GM23248 (cell line): ENCODE results near the gene SMG5. TPM values are rescaled to one million over a fixed set of nuclear protein-coding genes. Genes with fewer than 3 reads are reported as not detected.

ENCODE experiments used
- DNase-seq: peaks from one replicate; pipeline ENCODE4 v3.0.0-alpha.2; 2015
- H2AFZ ChIP-seq: fragments of 200-600 bp; sonication (generic); 2 replicates; pipeline ENCODE4 v1.6.1; 2016; ENCODE audit warnings: antibody characterized with exemption
- H3F3A ChIP-seq: fragments of 200-600 bp; sonication (generic); 2 replicates; pipeline ENCODE4 v1.6.1; 2016; ENCODE audit warnings: mild to moderate bottlenecking, antibody characterized with exemption, mixed run types; ENCODE audit not compliant: insufficient read depth
- H3K27ac ChIP-seq: fragments of 200-600 bp; sonication (generic); 2 replicates; pipeline ENCODE4 v1.5.1; 2016; ENCODE audit warnings: mild to moderate bottlenecking
- H3K27me3 ChIP-seq: fragments of 200-600 bp; sonication (generic); replicated peaks from 2 replicates; pipeline ENCODE4 v1.6.1; 2016; ENCODE audit warnings: mild to moderate bottlenecking; ENCODE audit not compliant: insufficient read depth
- H3K36me3 ChIP-seq: fragments of 200-600 bp; sonication (generic); 2 replicates; pipeline ENCODE4 v1.6.1; 2016; ENCODE audit warnings: low read depth, mild to moderate bottlenecking
- H3K4me1 ChIP-seq: fragments of 200-600 bp; sonication (generic); 2 replicates; pipeline ENCODE4 v1.6.1; 2016; ENCODE audit warnings: mild to moderate bottlenecking; ENCODE audit not compliant: insufficient read depth
- H3K4me2 ChIP-seq: fragments of 200-600 bp; sonication (generic); one replicate; pipeline ENCODE4 v1.6.1; 2016; ENCODE audit warnings: mild to moderate bottlenecking; ENCODE audit not compliant: unreplicated experiment
- H3K4me3 ChIP-seq: fragments of 200-600 bp; sonication (generic); 2 replicates; pipeline ENCODE4 v1.5.1; 2016; ENCODE audit warnings: mild to moderate bottlenecking
- H3K79me2 ChIP-seq: fragments of 200-600 bp; sonication (generic); 2 replicates; pipeline ENCODE4 v1.6.1; 2016; ENCODE audit warnings: mild to moderate bottlenecking; ENCODE audit not compliant: insufficient read depth
- H3K9ac ChIP-seq: fragments of 200-600 bp; sonication (generic); 2 replicates; pipeline ENCODE4 v1.6.1; 2016; ENCODE audit warnings: mild to moderate bottlenecking
- H3K9me2 ChIP-seq: fragments of 200-600 bp; sonication (generic); 2 replicates; pipeline ENCODE4 v1.6.1; 2016; ENCODE audit warnings: mixed run types, mild to moderate bottlenecking, moderate library complexity; ENCODE audit not compliant: insufficient read depth
- H3K9me3 ChIP-seq: fragments of 200-600 bp; sonication (generic); one replicate; pipeline ENCODE4 v1.6.1; 2017; ENCODE audit warnings: low read depth
- H4K20me1 ChIP-seq: fragments of 200-600 bp; sonication (generic); 2 replicates; pipeline ENCODE4 v1.6.0; 2016; ENCODE audit not compliant: insufficient read depth
- EZH2 ChIP-seq: fragments of 200-600 bp; sonication (generic); IDR thresholded peaks from 2 replicates; pipeline ENCODE4 v1.6.1; 2018; ENCODE audit warnings: antibody characterized with exemption, mild to moderate bottlenecking; ENCODE audit not compliant: insufficient read depth, poor library complexity, severe bottlenecking
- EZH2phosphoT487 ChIP-seq: fragments of 200-600 bp; sonication (generic); IDR thresholded peaks from 2 replicates; pipeline ENCODE4 v1.6.1; 2018; ENCODE audit warnings: antibody characterized with exemption, moderate library complexity, mild to moderate bottlenecking, low read depth; ENCODE audit not compliant: insufficient read depth
- WGBS, 2 experiments: methylation state at CpG; one replicate each; pipeline ENCODE4 v1.1.6; 2015 to 2017; ENCODE audit warnings: low lambda C conversion rate in 2 of 2, low coverage in 1 of 2; ENCODE audit errors: missing lambda C conversion rate in 2 of 2; 5-methylcytosine and 5-hydroxymethylcytosine counted together
- in situ Hi-C: fragments of 300-500 bp; cut with MboI; formaldehyde crosslinking; loops from 2 replicates; pipeline ENCODE4 v1.15.0; 2020
- polyA plus RNA-seq: library from polyadenylated mRNA; unstranded; fragments of >200 nt; fragmentation: Nextera tagmentation; extraction: Ambion mirVana; gene quantifications from 2 replicates; pipeline ENCODE4 v1.2.1, GENCODE V29; 2016
- total RNA-seq: library from RNA; depleted of rRNA; stranded (reverse); fragments of >200 nt; shearing (Covaris generic); gene quantifications from 2 replicates; pipeline ENCODE4 v1.2.3, GENCODE V29; 2014

The SMG5 gene
- total and polyA plus RNA-seq, 2 experiments from 2014 or later: 32.2 to 60.0 TPM

- Histone ChIP-seq H2AFZ (peak within 1 kb of the TSS; percentile 83), H3F3A (peaks cover 19% of the 10 kb centered on the region), H3K4me3 (peak within 1 kb of the TSS; percentile 93), H3K4me2 (peak within 1 kb of the TSS; percentile 100), H3K9me2 (no peaks in the 10 kb centered on the region), H3K9ac (peak within 1 kb of the TSS; percentile 94), H3K27me3 (no peaks in the 10 kb centered on the region), H4K20me1 (no peaks in the 10 kb centered on the region), H3K27ac (peak within 1 kb of the TSS; percentile 91), H3K79me2 (peaks cover 36% of the 10 kb centered on the region), H3K9me3 (no peaks in the 10 kb centered on the region), H3K36me3 (no peaks in the 10 kb centered on the region; the same call in 1 of the 2 replicates), H3K4me1 (peaks cover 23% of the 10 kb centered on the region)
- DNase-seq: peak; percentile 99
- TF ChIP-seq EZH2phosphoT487 (no peak), EZH2 (no peak)
- WGBS, 2 experiments: 1% methylated on average over 60 to 61 of the region's 61 CpGs
- in situ Hi-C loops: no loop called here
These were observed 69.6 kb downstream of the SMG5 start, which contains the start of gene PMF1 for GRCh38 chr1:156212833-156213643. PMF1 (plus strand) TSS chr1:156213007; CDS start chr1:156213016, 9 bp downstream.

DNA sequence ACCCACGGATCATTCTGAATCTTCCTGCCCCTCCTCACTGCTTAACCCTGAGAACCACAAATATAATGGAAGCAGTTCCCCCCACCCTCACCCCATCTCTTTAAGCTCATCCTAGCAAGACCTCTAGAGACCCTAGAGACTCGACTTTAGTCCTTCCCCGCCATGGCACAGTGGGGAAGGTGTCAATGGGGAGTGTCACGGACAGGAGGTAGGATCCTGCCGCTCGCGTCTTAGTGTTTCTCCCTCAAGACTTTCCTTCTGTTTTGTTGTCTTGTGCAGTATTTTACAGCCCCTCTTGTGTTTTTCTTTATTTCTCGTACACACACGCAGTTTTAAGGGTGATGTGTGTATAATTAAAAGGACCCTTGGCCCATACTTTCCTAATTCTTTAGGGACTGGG, 70.5 kb downstream of the SMG5 start:
- H4K20me1 ChIP-seq: no peaks in the 10 kb centered on the region
- H3K27me3 ChIP-seq: no peaks in the 10 kb centered on the region
- peak overlapping the region; percentile 93 for H3K4me3 ChIP-seq
- WGBS, 2 experiments: 93% methylated on average over 9 of the region's 9 CpGs
- in situ Hi-C loops: no loop called here
- H3K4me2 ChIP-seq: peak overlapping the region; percentile 100
- peaks cover 14% of the 10 kb centered on the region for H3K4me1 ChIP-seq
- peak overlapping the region; percentile 94 for H3K9ac ChIP-seq
- H3F3A ChIP-seq: peaks cover 10% of the 10 kb centered on the region
- DNase-seq: no peak
- no peaks in the 10 kb centered on the region for H3K9me2 ChIP-seq
- no peaks in the 10 kb centered on the region; the same call in 1 of the 2 replicates for H3K36me3 ChIP-seq
- H3K79me2 ChIP-seq: peaks cover 36% of the 10 kb centered on the region
- H3K27ac ChIP-seq: peak overlapping the region; percentile 91
- peak overlapping the region; percentile 83 for H2AFZ ChIP-seq
- TF ChIP-seq EZH2phosphoT487 (no peak), EZH2 (no peak)
- H3K9me3 ChIP-seq: no peaks in the 10 kb centered on the region

GRCh38 chr1:156211243-156211642, 71.4 kb downstream of the SMG5 start:
- Histone ChIP-seq H2AFZ (no peak overlapping the region), H3K4me1 (peaks cover 14% of the 10 kb centered on the region), H3K4me2 (no peak overlapping the region), H4K20me1 (no peaks in the 10 kb centered on the region), H3K36me3 (peaks cover 5% of the 10 kb centered on the region), H3K4me3 (no peak overlapping the region), H3K79me2 (peaks cover 42% of the 10 kb centered on the region), H3K9ac (no peak overlapping the region), H3K27ac (no peak overlapping the region), H3K9me3 (no peaks in the 10 kb centered on the region), H3K9me2 (no peaks in the 10 kb centered on the region), H3F3A (peaks cover 10% of the 10 kb centered on the region), H3K27me3 (no peaks in the 10 kb centered on the region)
- TF ChIP-seq EZH2phosphoT487: no peak
- no peak for TF ChIP-seq EZH2
- in situ Hi-C loops: no loop called here
- WGBS, 2 experiments: 96 to 98% methylated on average over 3 of the region's 3 CpGs
- no peak for DNase-seq

GRCh38 chr1:156204686-156205085, 77.9 kb downstream of the SMG5 start:
- Histone ChIP-seq H3K36me3 (peaks cover 5% of the 10 kb centered on the region), H3K9me3 (no peaks in the 10 kb centered on the region), H3K27me3 (no peaks in the 10 kb centered on the region), H4K20me1 (no peaks in the 10 kb centered on the region), H3K9ac (no peak overlapping the region), H2AFZ (no peak overlapping the region), H3K79me2 (peaks cover 71% of the 10 kb centered on the region), H3K9me2 (no peaks in the 10 kb centered on the region), H3K27ac (no peak overlapping the region), H3F3A (peaks cover 10% of the 10 kb centered on the region; the same call in 1 of the 2 replicates), H3K4me3 (no peak overlapping the region), H3K4me1 (peaks cover 10% of the 10 kb centered on the region), H3K4me2 (no peak overlapping the region)
- no peak for DNase-seq
- in situ Hi-C loops: no loop called here
- TF ChIP-seq EZH2 (no peak), EZH2phosphoT487 (no peak)
- WGBS, 2 experiments: 96 to 97% methylated on average over 3 of the region's 3 CpGs
